ENCODE data around the gene VWDE.

DNA sequence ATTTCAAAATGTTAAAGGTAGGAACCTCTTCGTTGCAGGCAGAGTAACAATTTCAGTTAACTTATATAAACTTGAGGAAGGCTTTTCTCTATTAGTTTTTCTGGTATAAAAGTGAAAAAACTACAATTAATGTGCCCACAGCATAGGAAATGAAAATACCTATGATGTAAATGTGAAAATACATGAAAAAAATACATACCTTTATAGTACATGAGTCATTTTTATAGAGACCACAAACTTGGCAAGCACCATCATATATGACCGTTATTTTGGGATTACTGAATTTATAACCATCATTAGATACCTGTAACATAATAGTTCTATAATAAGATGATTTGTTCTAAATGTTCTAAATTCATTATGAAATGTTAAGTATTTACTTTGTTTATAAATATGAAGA, 42.7 kb downstream of the VWDE start:
- no peak for TF ChIP-seq POLR2A (IDR thresholded peaks at IDR 0.05; ENCODE audit: low read depth, low read length)
- TF ChIP-seq POLR2AphosphoS5 (IDR thresholded peaks at IDR 0.05; ENCODE audit: low read depth, low read length): no peak

Measured in GM12892 (cell line).